ENCODE results near the gene STAT3. TPM values are rescaled to one million over a fixed set of nuclear protein-coding genes. Genes with fewer than 3 reads are reported as not detected.

The STAT3 gene
- total RNA-seq, 1 experiment from 2014 or later = 61.0 TPM

GRCh38 chr17:42271006-42271778 lies 117.0 kb downstream of the STAT3 start:
- Histone ChIP-seq H3K9ac (ENCODE audit: low read length) (no peak overlapping the region), H3K4me3 (replicated peaks in 1 of 2; ENCODE audit: low read depth in 1 of 2, low read length in 2 of 2) (no peak overlapping the region), H3K79me2 (ENCODE audit: insufficient read depth, low read length) (peaks cover 55% of the 10 kb centered on the region), H3K36me3 (ENCODE audit: control insufficient read depth in 1 of 2, insufficient read depth in 2 of 2, low read length in 2 of 2) (no peaks in the 10 kb centered on the region), H3K27ac (ENCODE audit: low read depth, low read length) (no peak overlapping the region), H2AFZ (ENCODE audit: low read depth, low read length, poor library complexity, severe bottlenecking) (no peak overlapping the region), H3K27me3 (ENCODE audit: insufficient read depth, low read length) (0 out of 2 replicates have a peak, but pooled peaks cover 5% of the 10 kb centered on the region), H3K9me3 (ENCODE audit: control insufficient read depth in 1 of 2, insufficient read depth in 1 of 2, low read depth in 1 of 2, low read length in 2 of 2) (no peaks in the 10 kb centered on the region), H3K4me1 (ENCODE audit: control insufficient read depth in 1 of 2, insufficient read depth in 2 of 2, low read length in 2 of 2) (peaks cover 13 to 20% of the 10 kb centered on the region in 2 experiments; a peak in 3 of 4 replicates), H3K9me2 (ENCODE audit: insufficient read depth) (no peaks in the 10 kb centered on the region), H4K20me1 (ENCODE audit: insufficient read depth) (no peaks in the 10 kb centered on the region), H3K4me2 (ENCODE audit: low read length) (no peak overlapping the region)
- TF ChIP-seq EZH2 (IDR thresholded peaks at IDR 0.05) = no peak
- DNase-seq (ENCODE audit: low read depth, low spot score) (no peak), ATAC-seq (no peak)
- BruUV-seq (replicated peaks) = no TSS peak
- ChIA-PET POLR2A (no interaction called here), CTCF (no interaction called here), RAD21 (ENCODE audit: low non-redundant PET in 1 of 2, low total read pairs in 2 of 2, uncharacterized antibody in 2 of 2, unreplicated experiment in 2 of 2) (no interaction called here)
- intact Hi-C loops (cut with micrococcal nuclease) = no loop called here

- intact Hi-C loops (cut with micrococcal nuclease) = no loop called here
- TF ChIP-seq ZNF274 (IDR thresholded peaks at IDR 0.05; ENCODE audit: low read depth, low read length) (no peak), CBX3 (IDR thresholded peaks at IDR 0.05; ENCODE audit: low read depth) (no peak), EZH2 (IDR thresholded peaks at IDR 0.05) (no peak), RAD21 (IDR thresholded peaks at IDR 0.05; ENCODE audit: low read depth) (no peak), SIN3A (IDR thresholded peaks at IDR 0.05; ENCODE audit: low read depth) (no peak), SRF (IDR thresholded peaks at IDR 0.05; ENCODE audit: low read depth) (no peak)
- Histone ChIP-seq H3K9me2 (ENCODE audit: insufficient read depth) (no peaks in the 10 kb centered on the region), H3K4me1 (ENCODE audit: control insufficient read depth in 1 of 2, insufficient read depth in 2 of 2, low read length in 2 of 2) (peaks cover 13 to 20% of the 10 kb centered on the region in 2 experiments; a peak in 3 of 4 replicates), H3K27me3 (ENCODE audit: insufficient read depth, low read length) (0 out of 2 replicates have a peak, but pooled peaks cover 5% of the 10 kb centered on the region), H3K4me2 (ENCODE audit: low read length) (no peak overlapping the region), H2AFZ (ENCODE audit: low read depth, low read length, poor library complexity, severe bottlenecking) (no peak overlapping the region), H3K4me3 (replicated peaks in 1 of 2; ENCODE audit: low read depth in 1 of 2, low read length in 2 of 2) (no peak overlapping the region), H3K27ac (ENCODE audit: low read depth, low read length) (no peak overlapping the region), H3K36me3 (ENCODE audit: control insufficient read depth in 1 of 2, insufficient read depth in 2 of 2, low read length in 2 of 2) (no peaks in the 10 kb centered on the region), H3K9me3 (ENCODE audit: control insufficient read depth in 1 of 2, insufficient read depth in 1 of 2, low read depth in 1 of 2, low read length in 2 of 2) (no peaks in the 10 kb centered on the region), H3K9ac (ENCODE audit: low read length) (no peak overlapping the region), H4K20me1 (ENCODE audit: insufficient read depth) (no peaks in the 10 kb centered on the region), H3K79me2 (ENCODE audit: insufficient read depth, low read length) (peaks cover 60% of the 10 kb centered on the region)
- ChIA-PET CTCF (interaction anchor here (1.9 kb wide), 1 partner anchor 49 kb away, joined by 6 read pairs; no protein-coding TSS in a partner anchor), POLR2A (no interaction called here), RAD21 (ENCODE audit: low non-redundant PET in 1 of 2, low total read pairs in 2 of 2, uncharacterized antibody in 2 of 2, unreplicated experiment in 2 of 2) (no interaction called here)
- no peak for ATAC-seq
- DNase-seq (ENCODE audit: low read depth, low spot score) = no peak
- no TSS peak for BruUV-seq (replicated peaks)
Measured at GRCh38 chr17:42270596-42270995, 117.6 kb downstream of the STAT3 start.
